Hepatocyte (in vitro differentiated cells): ENCODE results near the gene MR1. TPM values are rescaled to one million over a fixed set of nuclear protein-coding genes. Genes with fewer than 3 reads are reported as not detected.

Experiments
- DNase-seq: peaks from one replicate; pipeline ENCODE4 v3.0.0-alpha.2; 2016; ENCODE audit warnings: low spot score
- H2AFZ ChIP-seq: fragments of 200-600 bp; sonication (generic); 2 replicates; pipeline ENCODE4 v1.6.0; 2016; ENCODE audit warnings: antibody characterized with exemption, mild to moderate bottlenecking
- H3K27ac ChIP-seq: fragments of 200-600 bp; sonication (generic); 2 replicates; pipeline ENCODE4 v1.5.1; 2016; ENCODE audit warnings: mild to moderate bottlenecking
- H3K27me3 ChIP-seq: fragments of 200-600 bp; sonication (generic); 2 replicates; pipeline ENCODE4 v1.6.1; 2016
- H3K36me3 ChIP-seq: fragments of 200-600 bp; sonication (generic); replicated peaks from 2 replicates; pipeline ENCODE4 v1.5.1; 2016; ENCODE audit warnings: low read depth; ENCODE audit not compliant: insufficient read depth
- H3K4me1 ChIP-seq: fragments of 200-600 bp; sonication (generic); 2 replicates; pipeline ENCODE4 v1.5.1; 2016; ENCODE audit warnings: mild to moderate bottlenecking, moderate library complexity; ENCODE audit not compliant: insufficient read depth
- H3K4me2 ChIP-seq: fragments of 200-600 bp; sonication (generic); 2 replicates; pipeline ENCODE4 v1.6.0; 2016
- H3K4me3 ChIP-seq: fragments of 200-600 bp; sonication (generic); 2 replicates; pipeline ENCODE4 v1.5.1; 2016; ENCODE audit warnings: mild to moderate bottlenecking
- H3K79me2 ChIP-seq: fragments of 200-600 bp; sonication (generic); 2 replicates; pipeline ENCODE4 v1.6.0; 2017; ENCODE audit warnings: mild to moderate bottlenecking
- H3K9me2 ChIP-seq: fragments of 200-600 bp; sonication (generic); replicated peaks from 2 replicates; pipeline ENCODE4 v1.6.0; 2017; ENCODE audit warnings: mild to moderate bottlenecking; ENCODE audit not compliant: insufficient read depth
- H3K9me3 ChIP-seq: fragments of 200-600 bp; sonication (generic); 2 replicates; pipeline ENCODE4 v1.5.1; 2016; ENCODE audit warnings: low read depth, mild to moderate bottlenecking
- H4K20me1 ChIP-seq: fragments of 200-600 bp; sonication (generic); 2 replicates; pipeline ENCODE4 v1.6.0; 2016; ENCODE audit warnings: mild to moderate bottlenecking; ENCODE audit not compliant: insufficient read depth, poor library complexity, severe bottlenecking
- EZH2 ChIP-seq: fragments of 200-600 bp; sonication (generic); IDR thresholded peaks from 2 replicates; pipeline ENCODE4 v1.6.1; 2016; ENCODE audit warnings: antibody characterized with exemption, mild to moderate bottlenecking, borderline replicate concordance
- EZH2phosphoT487 ChIP-seq: fragments of 200-600 bp; sonication (generic); IDR thresholded peaks from one replicate; pipeline ENCODE4 v1.6.1; 2018; ENCODE audit warnings: antibody characterized with exemption, mild to moderate bottlenecking, low read depth, moderate library complexity; ENCODE audit not compliant: unreplicated experiment, severe bottlenecking
- WGBS: methylation state at CpG from one replicate; pipeline ENCODE4 v1.1.6; 2016; ENCODE audit warnings: low lambda C conversion rate; ENCODE audit errors: missing lambda C conversion rate; 5-methylcytosine and 5-hydroxymethylcytosine counted together
- polyA plus RNA-seq: library from polyadenylated mRNA; unstranded; fragments of >200 nt; fragmentation: Nextera tagmentation; extraction: Ambion mirVana; gene quantifications from 2 replicates; pipeline ENCODE4 v1.2.1, GENCODE V29; 2016
- total RNA-seq: library from RNA; depleted of rRNA; stranded (reverse); fragments of >200 nt; gene quantifications from 2 replicates; pipeline ENCODE4 v1.2.3, GENCODE V29; 2014
- TF ChIP-seq, protein P1 (sequence below): fragments of 200-600 bp; sonication (generic); IDR thresholded peaks from 2 replicates; pipeline ENCODE4 v1.5.1; 2016; ENCODE audit warnings: antibody characterized with exemption, mild to moderate bottlenecking; ENCODE audit not compliant: poor library complexity

MR1 gene
- total and polyA plus RNA-seq, 2 experiments from 2014 or later, result 8.9 to 10.6 TPM

DNA sequence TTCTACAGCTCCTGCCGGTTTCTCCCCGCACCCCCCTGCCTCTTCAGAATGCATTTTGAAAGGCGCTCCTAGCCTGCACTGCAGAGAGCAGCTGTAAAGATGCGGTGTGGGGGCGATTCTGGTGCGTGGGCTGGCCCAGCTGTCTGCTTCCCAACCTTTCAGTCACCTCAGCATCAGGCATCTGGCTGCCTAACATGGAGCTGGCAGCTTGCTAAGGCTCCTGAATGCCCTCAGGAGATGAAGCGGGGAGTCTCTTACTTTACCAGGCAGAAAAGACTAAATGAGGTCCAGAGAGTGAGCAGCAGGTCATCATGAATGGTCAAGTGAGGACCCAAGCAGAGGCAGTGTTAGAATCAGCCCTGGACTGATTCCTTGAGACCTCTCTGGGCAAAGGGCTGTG lies 63.5 kb downstream of the MR1 start:
- Histone ChIP-seq H3K79me2 (peaks cover 18% of the 10 kb centered on the region), H3K36me3 (no peaks in the 10 kb centered on the region), H3K4me2 (peak overlapping the region; percentile 65), H3K4me1 (peaks cover 72% of the 10 kb centered on the region), H3K27me3 (no peaks in the 10 kb centered on the region), H3K9me2 (no peaks in the 10 kb centered on the region), H4K20me1 (peaks cover 4% of the 10 kb centered on the region), H3K4me3 (no peak overlapping the region), H2AFZ (no peak overlapping the region), H3K27ac (no peak overlapping the region), H3K9me3 (no peaks in the 10 kb centered on the region)
- WGBS, result 54% methylated on average over 7 of the region's 7 CpGs
- no peak for DNase-seq
- no peak for TF ChIP-seq EZH2phosphoT487
- TF ChIP-seq EZH2, result no peak
- TF ChIP-seq, protein P1, sequence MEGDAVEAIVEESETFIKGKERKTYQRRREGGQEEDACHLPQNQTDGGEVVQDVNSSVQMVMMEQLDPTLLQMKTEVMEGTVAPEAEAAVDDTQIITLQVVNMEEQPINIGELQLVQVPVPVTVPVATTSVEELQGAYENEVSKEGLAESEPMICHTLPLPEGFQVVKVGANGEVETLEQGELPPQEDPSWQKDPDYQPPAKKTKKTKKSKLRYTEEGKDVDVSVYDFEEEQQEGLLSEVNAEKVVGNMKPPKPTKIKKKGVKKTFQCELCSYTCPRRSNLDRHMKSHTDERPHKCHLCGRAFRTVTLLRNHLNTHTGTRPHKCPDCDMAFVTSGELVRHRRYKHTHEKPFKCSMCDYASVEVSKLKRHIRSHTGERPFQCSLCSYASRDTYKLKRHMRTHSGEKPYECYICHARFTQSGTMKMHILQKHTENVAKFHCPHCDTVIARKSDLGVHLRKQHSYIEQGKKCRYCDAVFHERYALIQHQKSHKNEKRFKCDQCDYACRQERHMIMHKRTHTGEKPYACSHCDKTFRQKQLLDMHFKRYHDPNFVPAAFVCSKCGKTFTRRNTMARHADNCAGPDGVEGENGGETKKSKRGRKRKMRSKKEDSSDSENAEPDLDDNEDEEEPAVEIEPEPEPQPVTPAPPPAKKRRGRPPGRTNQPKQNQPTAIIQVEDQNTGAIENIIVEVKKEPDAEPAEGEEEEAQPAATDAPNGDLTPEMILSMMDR, result no peak

GRCh38 chr1:181099152-181100014 lies 65.6 kb downstream of the MR1 start:
- H3K4me2 ChIP-seq, result peak overlapping the region; percentile 26
- H3K79me2 ChIP-seq, result peaks cover 5% of the 10 kb centered on the region
- no peaks in the 10 kb centered on the region for H3K27me3 ChIP-seq
- H3K9me3 ChIP-seq, result no peaks in the 10 kb centered on the region
- peak overlapping the region; percentile 64 for H3K27ac ChIP-seq
- H3K36me3 ChIP-seq, result no peaks in the 10 kb centered on the region
- TF ChIP-seq EZH2 (no peak), EZH2phosphoT487 (no peak)
- TF ChIP-seq, protein P1, result no peak
- peaks cover 68% of the 10 kb centered on the region for H3K4me1 ChIP-seq
- 26% methylated on average over 11 of the region's 11 CpGs for WGBS
- H3K9me2 ChIP-seq, result no peaks in the 10 kb centered on the region
- peak; percentile 47 for DNase-seq
- no peaks in the 10 kb centered on the region for H4K20me1 ChIP-seq
- no peak overlapping the region for H3K4me3 ChIP-seq
- no peak overlapping the region for H2AFZ ChIP-seq

GRCh38 chr1:181100015-181100905 lies 66.5 kb downstream of the MR1 start:
- Histone ChIP-seq H3K36me3 (no peaks in the 10 kb centered on the region), H3K27ac (peak overlapping the region; percentile 64), H3K4me2 (peak overlapping the region; percentile 26), H3K9me2 (no peaks in the 10 kb centered on the region), H3K79me2 (peaks cover 4% of the 10 kb centered on the region), H3K4me1 (peaks cover 69% of the 10 kb centered on the region), H2AFZ (no peak overlapping the region), H3K4me3 (no peak overlapping the region), H3K9me3 (no peaks in the 10 kb centered on the region), H4K20me1 (no peaks in the 10 kb centered on the region), H3K27me3 (no peaks in the 10 kb centered on the region)
- WGBS, result 21% methylated on average over 10 of the region's 10 CpGs
- TF ChIP-seq EZH2phosphoT487 (no peak), EZH2 (no peak)
- TF ChIP-seq, protein P1, result no peak
- DNase-seq, result no peak
